ENCODE data around the gene COL13A1.

GRCh38 chr10:69768386-69768785, 33.3 kb upstream of the COL13A1 start:
- TF ChIP-seq POLR2A (IDR thresholded peaks at IDR 0.05), result no peak
- no peak for TF ChIP-seq CTCF (IDR thresholded peaks at IDR 0.05 in 4 of 5, conservative IDR thresholded peaks at IDR 0.05 in 1 of 5)
